Prostate gland (tissue), 2 donors: Measurements from ENCODE around the gene PACSIN1.

Experiments used
- CTCF ChIP-seq, 4 experiments: fragments of 200-600 bp in 2 of 4; fragments of 450-650 bp in 2 of 4; sonication (generic) in 2 of 4; IDR thresholded peaks; 1 replicate in 3 of 4; 2 replicates in 1 of 4; pipeline ENCODE4 v1.5.1; 2016 to 2019; ENCODE audit warnings: antibody characterized with exemption in 4 of 4, mild to moderate bottlenecking in 2 of 4, moderate library complexity in 2 of 4
- POLR2A ChIP-seq: fragments of 450-650 bp; IDR thresholded peaks from one replicate; pipeline ENCODE4 v1.6.1; 2016; ENCODE audit warnings: antibody characterized with exemption, mild to moderate bottlenecking
- POLR2AphosphoS5 ChIP-seq: sonication (generic); formaldehyde crosslinking; IDR thresholded peaks from one replicate; pipeline ENCODE4 v1.6.1; 2017; ENCODE audit warnings: antibody characterized with exemption

GRCh38 chr6:34534146-34534545 is 68.3 kb downstream of the PACSIN1 start:
- no peak for TF ChIP-seq CTCF (IDR thresholded peaks at IDR 0.05)
- TF ChIP-seq POLR2A, result no peak
- no peak for TF ChIP-seq POLR2AphosphoS5
